ENCODE measurements around the gene STAB2. TPM values are rescaled to one million over a fixed set of nuclear protein-coding genes. Genes with fewer than 3 reads are reported as not detected.

Gene STAB2
- total RNA-seq, 4 donors from 2014 or later, result 0.53 to 0.83 (median 0.69) TPM

GRCh38 chr12:103748002-103748401, 160.9 kb downstream of the STAB2 start:
- H3K36me3 ChIP-seq, result no peaks in the 10 kb centered on the region
- no peak overlapping the region for H3K27ac ChIP-seq
- no peak overlapping the region for H3K4me3 ChIP-seq
- no peak for DNase-seq
- TF ChIP-seq POLR2A (IDR thresholded peaks at IDR 0.05), result no peak
- TF ChIP-seq CTCF (IDR thresholded peaks at IDR 0.05), result no peak
- no peaks in the 10 kb centered on the region for H3K9me3 ChIP-seq
- H3K27me3 ChIP-seq, result no peaks in the 10 kb centered on the region
- H3K4me1 ChIP-seq, result no peaks in the 10 kb centered on the region

- H3K4me1 ChIP-seq, result no peaks in the 10 kb centered on the region
- TF ChIP-seq POLR2A (IDR thresholded peaks at IDR 0.05) (no peak), CTCF (IDR thresholded peaks at IDR 0.05) (no peak)
These were observed 161.8 kb downstream of the STAB2 start for GRCh38 chr12:103748875-103749274.

GRCh38 chr12:103751171-103751570, 164.1 kb downstream of the STAB2 start:
- TF ChIP-seq POLR2A (IDR thresholded peaks at IDR 0.05) (no peak), CTCF (IDR thresholded peaks at IDR 0.05) (no peak)
- Histone ChIP-seq H3K27ac (no peak overlapping the region), H3K9me3 (no peaks in the 10 kb centered on the region), H3K4me3 (no peak overlapping the region), H3K27me3 (no peaks in the 10 kb centered on the region), H3K4me1 (no peaks in the 10 kb centered on the region), H3K36me3 (no peaks in the 10 kb centered on the region)
- no peak for DNase-seq

More at GRCh38 chr12:103748875-103749274, 161.8 kb downstream of the STAB2 start:
- no peaks in the 10 kb centered on the region for H3K27me3 ChIP-seq
- no peak for DNase-seq
- no peaks in the 10 kb centered on the region for H3K36me3 ChIP-seq
- no peak overlapping the region for H3K4me3 ChIP-seq
- no peaks in the 10 kb centered on the region for H3K9me3 ChIP-seq
- no peak overlapping the region for H3K27ac ChIP-seq

GRCh38 chr12:103751600-103751999, 164.5 kb downstream of the STAB2 start:
- no peak for DNase-seq
- no peak overlapping the region for H3K27ac ChIP-seq
- no peaks in the 10 kb centered on the region for H3K4me1 ChIP-seq
- no peak overlapping the region for H3K4me3 ChIP-seq
- TF ChIP-seq POLR2A (IDR thresholded peaks at IDR 0.05) (no peak), CTCF (IDR thresholded peaks at IDR 0.05) (no peak)
- no peaks in the 10 kb centered on the region for H3K9me3 ChIP-seq
- H3K27me3 ChIP-seq, result no peaks in the 10 kb centered on the region
- no peaks in the 10 kb centered on the region for H3K36me3 ChIP-seq

- TF ChIP-seq POLR2A (IDR thresholded peaks at IDR 0.05) (no peak), CTCF (IDR thresholded peaks at IDR 0.05) (no peak)
- no peaks in the 10 kb centered on the region for H3K9me3 ChIP-seq
- H3K27me3 ChIP-seq, result no peaks in the 10 kb centered on the region
- H3K36me3 ChIP-seq, result no peaks in the 10 kb centered on the region
- H3K27ac ChIP-seq, result no peak overlapping the region
- DNase-seq, result no peak
- H3K4me3 ChIP-seq, result no peak overlapping the region
- no peaks in the 10 kb centered on the region for H3K4me1 ChIP-seq
These were observed 168.4 kb downstream of the STAB2 start for GRCh38 chr12:103755425-103755824.

GRCh38 chr12:103756443-103756842, 169.4 kb downstream of the STAB2 start:
- Histone ChIP-seq H3K4me1 (no peaks in the 10 kb centered on the region), H3K9me3 (no peaks in the 10 kb centered on the region), H3K36me3 (no peaks in the 10 kb centered on the region), H3K27ac (no peak overlapping the region), H3K27me3 (no peaks in the 10 kb centered on the region), H3K4me3 (no peak overlapping the region)
- no peak for TF ChIP-seq POLR2A (IDR thresholded peaks at IDR 0.05)
- TF ChIP-seq CTCF (IDR thresholded peaks at IDR 0.05), result no peak
- DNase-seq, result no peak
